Prostate gland (tissue), 2 donors: ENCODE results near the gene PRR19.

Source experiments
- POLR2AphosphoS5 ChIP-seq: sonication (generic); formaldehyde crosslinking; IDR thresholded peaks from one replicate; pipeline ENCODE4 v1.6.1; 2017; ENCODE audit warnings: antibody characterized with exemption
- TF ChIP-seq, protein P1 (sequence below), 4 experiments: fragments of 200-600 bp in 2 of 4; fragments of 450-650 bp in 2 of 4; sonication (generic) in 2 of 4; IDR thresholded peaks; 1 replicate in 3 of 4; 2 replicates in 1 of 4; pipeline ENCODE4 v1.5.1; 2016 to 2019; ENCODE audit warnings: antibody characterized with exemption in 4 of 4, mild to moderate bottlenecking in 2 of 4, moderate library complexity in 2 of 4

DNA sequence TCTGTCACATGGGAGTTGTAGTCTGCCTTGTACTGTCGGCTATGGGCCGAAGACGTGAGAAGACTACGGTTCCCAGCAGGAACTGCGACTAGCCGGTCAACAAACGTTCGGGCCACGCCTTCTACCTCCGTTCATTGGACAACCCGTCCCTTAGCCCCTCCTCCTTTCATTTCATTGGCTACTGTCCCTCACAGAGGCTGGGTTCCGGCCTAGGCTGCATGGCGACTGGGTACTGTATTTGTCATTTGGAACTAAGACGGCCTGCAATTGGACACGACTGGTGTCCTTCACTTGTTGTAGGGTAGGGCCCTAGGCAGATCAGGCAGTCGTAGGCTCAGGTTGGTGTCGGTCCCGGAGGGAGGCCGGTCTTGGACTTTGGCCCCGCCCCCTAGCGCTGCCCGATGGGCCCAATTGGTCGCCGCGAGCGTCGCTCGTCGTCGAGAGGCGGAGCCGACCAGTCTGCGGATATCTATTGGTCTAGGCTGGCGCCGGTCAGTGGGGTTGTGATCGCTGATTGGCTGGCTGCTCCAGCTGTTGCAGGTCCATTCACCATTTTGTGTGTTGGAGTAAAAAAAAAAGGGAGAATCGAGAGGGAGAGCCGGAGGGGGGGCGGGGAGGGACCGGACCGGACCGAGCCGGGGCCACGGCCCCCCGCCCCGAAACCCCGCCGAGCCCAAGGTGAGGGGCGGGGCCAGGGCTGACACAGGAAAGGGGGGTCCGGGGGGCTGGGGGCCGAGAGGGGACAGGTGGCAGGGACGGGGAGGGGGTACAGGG, 33.0 kb upstream of the PRR19 start, which contains the start of gene CIC:
- TF ChIP-seq POLR2AphosphoS5: peak; percentile 92
- TF ChIP-seq, protein P1, sequence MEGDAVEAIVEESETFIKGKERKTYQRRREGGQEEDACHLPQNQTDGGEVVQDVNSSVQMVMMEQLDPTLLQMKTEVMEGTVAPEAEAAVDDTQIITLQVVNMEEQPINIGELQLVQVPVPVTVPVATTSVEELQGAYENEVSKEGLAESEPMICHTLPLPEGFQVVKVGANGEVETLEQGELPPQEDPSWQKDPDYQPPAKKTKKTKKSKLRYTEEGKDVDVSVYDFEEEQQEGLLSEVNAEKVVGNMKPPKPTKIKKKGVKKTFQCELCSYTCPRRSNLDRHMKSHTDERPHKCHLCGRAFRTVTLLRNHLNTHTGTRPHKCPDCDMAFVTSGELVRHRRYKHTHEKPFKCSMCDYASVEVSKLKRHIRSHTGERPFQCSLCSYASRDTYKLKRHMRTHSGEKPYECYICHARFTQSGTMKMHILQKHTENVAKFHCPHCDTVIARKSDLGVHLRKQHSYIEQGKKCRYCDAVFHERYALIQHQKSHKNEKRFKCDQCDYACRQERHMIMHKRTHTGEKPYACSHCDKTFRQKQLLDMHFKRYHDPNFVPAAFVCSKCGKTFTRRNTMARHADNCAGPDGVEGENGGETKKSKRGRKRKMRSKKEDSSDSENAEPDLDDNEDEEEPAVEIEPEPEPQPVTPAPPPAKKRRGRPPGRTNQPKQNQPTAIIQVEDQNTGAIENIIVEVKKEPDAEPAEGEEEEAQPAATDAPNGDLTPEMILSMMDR (IDR thresholded peaks at IDR 0.05): no peak
